NT2/D1 (cell line): ENCODE data around the gene FAM156B.
"Not testable (repeated sequence)": the region's sequence is repeated elsewhere in the genome, so short reads cannot be mapped to it uniquely, and the experiment has no call there.

Source experiments
- DNase-seq: peaks from one replicate; pipeline ENCODE4 v3.0.0-alpha.2; 2011; ENCODE audit warnings: low read depth, low spot score
- H3K27me3 ChIP-seq: 2 replicates; pipeline ENCODE4 v1.6.0; 2011; ENCODE audit warnings: mild to moderate bottlenecking; ENCODE audit not compliant: insufficient read length, insufficient read depth
- H3K36me3 ChIP-seq: 2 replicates; pipeline ENCODE4 v1.6.1; 2011; ENCODE audit warnings: mild to moderate bottlenecking, low read length, mixed read lengths; ENCODE audit not compliant: insufficient read depth, insufficient read length
- H3K4me1 ChIP-seq: 2 replicates; pipeline ENCODE4 v1.5.1; 2011; ENCODE audit not compliant: insufficient read depth, insufficient read length
- H3K4me3 ChIP-seq: 2 replicates; pipeline ENCODE4 v1.5.1; 2011; ENCODE audit warnings: low read depth; ENCODE audit not compliant: insufficient read length
- H3K9ac ChIP-seq: 2 replicates; pipeline ENCODE4 v1.6.0; 2011; ENCODE audit warnings: low read depth; ENCODE audit not compliant: insufficient read length
- H3K9me3 ChIP-seq: 2 replicates; pipeline ENCODE4 v1.5.1; 2011; ENCODE audit warnings: mild to moderate bottlenecking, low read length; ENCODE audit not compliant: insufficient read depth

Gene FAM156B

GRCh38 chrX:52947501-52947900 lies 50.4 kb downstream of the FAM156B start:
- not testable (repeated sequence) for H3K4me1 ChIP-seq, H3K36me3 ChIP-seq, H3K9ac ChIP-seq, H3K27me3 ChIP-seq, H3K4me3 ChIP-seq, H3K9me3 ChIP-seq, DNase-seq

- not testable (repeated sequence) for H3K9ac ChIP-seq, H3K36me3 ChIP-seq, H3K27me3 ChIP-seq, H3K4me1 ChIP-seq, H3K9me3 ChIP-seq, H3K4me3 ChIP-seq, DNase-seq
Observed at GRCh38 chrX:52948265-52948664, 51.1 kb downstream of the FAM156B start.

GRCh38 chrX:52949325-52949724 lies 52.2 kb downstream of the FAM156B start:
- H3K36me3 ChIP-seq, H3K27me3 ChIP-seq, H3K9me3 ChIP-seq, H3K4me1 ChIP-seq, DNase-seq, H3K9ac ChIP-seq, H3K4me3 ChIP-seq: not testable (repeated sequence)

- H3K27me3 ChIP-seq, DNase-seq, H3K9me3 ChIP-seq: not testable (repeated sequence)
Observed at GRCh38 chrX:52949884-52950283, 52.8 kb downstream of the FAM156B start.

More at GRCh38 chrX:52949884-52950283, 52.8 kb downstream of the FAM156B start:
- H3K9ac ChIP-seq, H3K36me3 ChIP-seq, H3K4me1 ChIP-seq, H3K4me3 ChIP-seq: not testable (repeated sequence)
